OCI-LY7 (cell line): ENCODE data around the gene TKT. TPM values are rescaled to one million over a fixed set of nuclear protein-coding genes. Genes with fewer than 3 reads are reported as not detected.
A peak's percentile ranks its signal among the peaks of the same experiment; 100 is the strongest.

Experiments used
- BruUV-seq: library from RNA; stranded (reverse); fragments of 400-500 nt; replicated peaks from 2 replicates; lab custom pipeline; 2021; lab: Mats Ljungman, UMichigan
- CTCF ChIA-PET: fragments of 300-600 bp; sonication (Branson Sonifier 250); formaldehyde crosslinking; loops from one replicate; lab custom pipeline; 2022; ENCODE audit warnings: antibody characterized with exemption; ENCODE audit not compliant: unreplicated experiment; lab: Charles Lee
- POLR2A ChIA-PET: fragments of 300-600 bp; sonication (Branson Sonifier 250); formaldehyde crosslinking; loops from one replicate; lab custom pipeline; 2022; ENCODE audit warnings: antibody characterized with exemption; lab: Charles Lee
- DNase-seq: peaks from one replicate; pipeline ENCODE4 v3.0.0-alpha.2; 2015; ENCODE audit warnings: low spot score
- H2AFZ ChIP-seq: fragments of 200-600 bp; sonication (generic), shearing (Covaris generic); 2 replicates; pipeline ENCODE4 v1.6.1; 2014; ENCODE audit warnings: mild to moderate bottlenecking, antibody characterized with exemption, low read length, moderate library complexity
- H3K27ac ChIP-seq: fragments of 200-600 bp; sonication (generic); 2 replicates; pipeline ENCODE4 v1.5.1; 2014; ENCODE audit warnings: mixed run types, low read depth, mild to moderate bottlenecking, moderate library complexity, low read length, inconsistent platforms; ENCODE audit not compliant: poor library complexity, severe bottlenecking
- H3K36me3 ChIP-seq: fragments of 200-600 bp; sonication (generic); 2 replicates; pipeline ENCODE4 v1.6.1; 2014; ENCODE audit warnings: mild to moderate bottlenecking, antibody characterized with exemption, low read length, moderate library complexity, mixed read lengths; ENCODE audit not compliant: insufficient read depth
- H3K4me1 ChIP-seq: fragments of 200-600 bp; sonication (generic); 2 replicates; pipeline ENCODE4 v1.5.1; 2014; ENCODE audit warnings: mild to moderate bottlenecking, low read length; ENCODE audit not compliant: insufficient read depth, poor library complexity, severe bottlenecking
- H3K4me2 ChIP-seq: fragments of 200-600 bp; sonication (generic); 2 replicates; pipeline ENCODE4 v1.6.1; 2014; ENCODE audit warnings: mild to moderate bottlenecking, low read length
- H3K4me3 ChIP-seq: fragments of 200-600 bp; sonication (generic); 2 replicates; pipeline ENCODE4 v1.5.1; 2014; ENCODE audit warnings: mild to moderate bottlenecking, low read depth, low read length; ENCODE audit not compliant: poor library complexity, severe bottlenecking
- H3K79me2 ChIP-seq: fragments of 200-600 bp; sonication (generic); 2 replicates; pipeline ENCODE4 v1.6.1; 2016; ENCODE audit warnings: low read depth, mild to moderate bottlenecking, low read length, moderate library complexity, mixed read lengths; ENCODE audit not compliant: insufficient read depth
- H3K9me2 ChIP-seq: fragments of 200-600 bp; sonication (generic); 2 replicates; pipeline ENCODE4 v1.6.1; 2016; ENCODE audit warnings: mild to moderate bottlenecking, low read length, mixed read lengths; ENCODE audit not compliant: insufficient read depth
- H3K9me3 ChIP-seq: fragments of 200-600 bp; sonication (generic); 2 replicates; pipeline ENCODE4 v1.6.1; 2014; ENCODE audit warnings: mild to moderate bottlenecking, mixed run types, low read length, mixed read lengths
- H4K20me1 ChIP-seq: fragments of 200-600 bp; sonication (generic); 2 replicates; pipeline ENCODE4 v1.6.1; 2014; ENCODE audit warnings: mild to moderate bottlenecking, antibody characterized with exemption, low read length, moderate library complexity, mixed read lengths; ENCODE audit not compliant: insufficient read depth
- EZH2phosphoT487 ChIP-seq: fragments of 200-600 bp; sonication (generic); IDR thresholded peaks from 2 replicates; pipeline ENCODE4 v1.6.1; 2018; ENCODE audit warnings: low read depth, borderline replicate concordance, mild to moderate bottlenecking, mixed run types, antibody characterized with exemption, low read length, moderate library complexity, mixed read lengths
- intact Hi-C: fragments of 100-400 bp; cut with micrococcal nuclease; formaldehyde crosslinking; loops from one replicate; pipeline ENCODE4 v1.10.0; 2022; ENCODE audit not compliant: unreplicated experiment
- total RNA-seq, 2 experiments: library from RNA; depleted of rRNA in 1 of 2; stranded (reverse); fragments of >200 nt in 1 of 2; shearing (Covaris generic) in 1 of 2; gene quantifications; 2 replicates each; pipeline ENCODE4 v1.2.3, GENCODE V29; 2014 to 2022
- TF ChIP-seq, protein P1 (sequence below): fragments of 200-600 bp; sonication (generic); conservative IDR thresholded peaks from 2 replicates; pipeline ENCODE4 v1.5.1; 2014; ENCODE audit warnings: mild to moderate bottlenecking, antibody characterized with exemption, low read length, moderate library complexity, mixed read lengths

The TKT gene
- total RNA-seq, 2 experiments from 2014 or later, result 325 to 386 TPM

DNA sequence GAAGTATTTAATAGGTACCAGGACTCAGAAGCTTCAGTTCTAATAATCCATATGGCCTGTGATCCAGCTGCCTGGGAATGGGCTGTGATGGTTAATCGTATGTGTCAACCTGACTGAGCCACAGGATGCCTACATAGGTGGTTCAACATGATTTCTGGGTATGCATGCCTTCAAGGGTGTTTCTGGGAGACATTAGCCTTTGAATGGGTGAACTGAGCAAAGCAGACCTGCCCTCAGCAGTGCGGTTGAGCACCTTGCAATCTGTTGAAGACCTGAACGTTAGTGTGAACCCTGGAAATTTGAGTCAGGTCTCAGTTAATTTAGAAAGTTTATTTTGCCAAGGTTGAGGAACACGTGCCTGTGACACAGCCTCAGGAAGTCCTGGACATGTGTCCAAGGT, 22.8 kb upstream of the TKT start:
- ChIA-PET POLR2A (no interaction called here), CTCF (no interaction called here)
- Histone ChIP-seq H3K4me3 (no peak overlapping the region), H3K9me2 (no peaks in the 10 kb centered on the region), H2AFZ (no peak overlapping the region), H3K4me2 (no peak overlapping the region), H3K4me1 (peaks cover 5% of the 10 kb centered on the region), H3K27ac (no peak overlapping the region), H3K36me3 (no peaks in the 10 kb centered on the region), H3K79me2 (no peaks in the 10 kb centered on the region), H4K20me1 (no peaks in the 10 kb centered on the region), H3K9me3 (no peaks in the 10 kb centered on the region)
- no TSS peak for BruUV-seq
- intact Hi-C loops, result no loop called here
- TF ChIP-seq, protein P1, sequence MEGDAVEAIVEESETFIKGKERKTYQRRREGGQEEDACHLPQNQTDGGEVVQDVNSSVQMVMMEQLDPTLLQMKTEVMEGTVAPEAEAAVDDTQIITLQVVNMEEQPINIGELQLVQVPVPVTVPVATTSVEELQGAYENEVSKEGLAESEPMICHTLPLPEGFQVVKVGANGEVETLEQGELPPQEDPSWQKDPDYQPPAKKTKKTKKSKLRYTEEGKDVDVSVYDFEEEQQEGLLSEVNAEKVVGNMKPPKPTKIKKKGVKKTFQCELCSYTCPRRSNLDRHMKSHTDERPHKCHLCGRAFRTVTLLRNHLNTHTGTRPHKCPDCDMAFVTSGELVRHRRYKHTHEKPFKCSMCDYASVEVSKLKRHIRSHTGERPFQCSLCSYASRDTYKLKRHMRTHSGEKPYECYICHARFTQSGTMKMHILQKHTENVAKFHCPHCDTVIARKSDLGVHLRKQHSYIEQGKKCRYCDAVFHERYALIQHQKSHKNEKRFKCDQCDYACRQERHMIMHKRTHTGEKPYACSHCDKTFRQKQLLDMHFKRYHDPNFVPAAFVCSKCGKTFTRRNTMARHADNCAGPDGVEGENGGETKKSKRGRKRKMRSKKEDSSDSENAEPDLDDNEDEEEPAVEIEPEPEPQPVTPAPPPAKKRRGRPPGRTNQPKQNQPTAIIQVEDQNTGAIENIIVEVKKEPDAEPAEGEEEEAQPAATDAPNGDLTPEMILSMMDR, result no peak
- TF ChIP-seq EZH2phosphoT487, result no peak
- DNase-seq, result no peak

DNA sequence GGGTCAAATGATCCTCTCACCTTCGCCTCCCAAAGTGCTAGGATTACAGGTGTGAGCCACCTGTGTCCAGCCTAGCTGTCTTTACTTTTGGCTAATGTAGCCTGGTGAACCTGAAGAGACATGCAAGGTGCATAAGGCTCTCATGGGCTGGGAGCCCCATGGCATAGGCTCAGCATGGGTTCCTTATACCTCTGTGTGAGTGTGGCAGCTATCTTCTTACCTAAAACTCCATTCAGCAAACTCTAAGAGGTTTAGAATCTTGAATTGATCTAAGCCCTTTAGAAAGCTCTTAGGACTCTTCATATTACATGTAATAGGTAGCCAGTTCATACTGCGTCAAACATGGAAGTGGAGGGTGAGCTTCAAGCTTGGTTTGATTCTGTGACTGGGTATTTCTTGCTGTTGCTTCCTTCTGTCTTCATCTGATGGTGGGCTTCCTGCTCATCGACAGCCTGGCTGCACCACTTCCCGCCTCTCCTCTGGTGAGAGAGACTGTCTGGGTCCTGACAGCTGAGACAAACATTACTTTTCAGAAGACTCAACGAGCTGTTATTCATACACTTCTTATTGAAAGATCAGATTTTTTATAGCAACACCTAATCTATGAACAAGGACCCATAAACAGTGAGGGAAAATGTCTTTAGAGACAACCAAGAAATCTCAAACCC, 19.2 kb upstream of the TKT start:
- POLR2A ChIA-PET, result interaction anchor here (0.6 to 0.9 kb wide), 6 partner anchors 13 to 717 kb away, joined by 3 to 6 read pairs (median 4); no protein-coding TSS in a partner anchor
- no peak overlapping the region for H3K4me2 ChIP-seq
- H3K27ac ChIP-seq, result no peak overlapping the region
- no TSS peak for BruUV-seq
- H3K9me3 ChIP-seq, result no peaks in the 10 kb centered on the region
- no peaks in the 10 kb centered on the region for H3K36me3 ChIP-seq
- TF ChIP-seq, protein P1, result no peak
- no peak for TF ChIP-seq EZH2phosphoT487
- peaks cover 16% of the 10 kb centered on the region for H3K4me1 ChIP-seq
- H3K9me2 ChIP-seq, result no peaks in the 10 kb centered on the region
- no peaks in the 10 kb centered on the region for H3K79me2 ChIP-seq
- CTCF ChIA-PET, result interaction anchor here (1.0 kb wide), 1 partner anchor 75 kb away, joined by 3 read pairs; no protein-coding TSS in a partner anchor
- no peaks in the 10 kb centered on the region for H4K20me1 ChIP-seq
- DNase-seq, result peak; percentile 33
- intact Hi-C loops, result no loop called here
- peak overlapping the region; percentile 35; the same call in 1 of the 2 replicates for H2AFZ ChIP-seq
- no peak overlapping the region for H3K4me3 ChIP-seq

DNA sequence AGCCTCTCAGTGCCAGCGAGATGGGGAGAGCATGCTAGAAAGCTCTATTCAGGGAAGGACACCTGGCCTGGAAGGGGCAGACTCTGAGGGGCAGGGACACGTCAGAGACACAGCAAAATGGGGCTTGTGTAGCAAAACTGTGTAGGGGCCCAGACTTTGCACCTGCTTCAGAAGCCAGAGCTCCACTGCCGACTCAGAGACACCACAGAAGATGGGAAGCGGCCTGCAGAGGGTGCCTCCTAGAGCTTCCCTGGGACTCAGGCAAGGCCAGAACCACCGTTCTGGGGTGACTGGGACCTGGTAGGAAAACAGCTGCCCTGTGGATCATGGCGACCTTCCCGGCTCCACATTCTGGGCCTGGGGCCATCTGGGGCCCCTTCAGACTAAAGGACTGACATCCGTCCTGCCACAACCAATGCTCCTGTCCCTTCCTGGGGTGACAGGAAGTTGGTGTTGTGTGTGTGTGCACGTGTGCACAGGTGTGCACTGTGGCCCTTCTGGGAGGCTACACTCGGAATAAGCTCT, 17.4 kb upstream of the TKT start:
- Histone ChIP-seq H3K79me2 (no peaks in the 10 kb centered on the region), H3K4me3 (no peak overlapping the region), H3K36me3 (no peaks in the 10 kb centered on the region), H3K4me2 (no peak overlapping the region), H3K4me1 (peaks cover 22% of the 10 kb centered on the region), H2AFZ (peak overlapping the region; percentile 39; the same call in 1 of the 2 replicates), H4K20me1 (no peaks in the 10 kb centered on the region), H3K27ac (no peak overlapping the region), H3K9me3 (no peaks in the 10 kb centered on the region), H3K9me2 (no peaks in the 10 kb centered on the region)
- no peak for TF ChIP-seq EZH2phosphoT487
- TF ChIP-seq, protein P1, result no peak
- peak; percentile 16 for DNase-seq
- CTCF ChIA-PET, result no interaction called here
- BruUV-seq, result no TSS peak
- POLR2A ChIA-PET, result interaction anchor here (0.6 to 0.7 kb wide), 2 partner anchors 67 to 1677 kb away, joined by 3 read pairs; no protein-coding TSS in a partner anchor
- intact Hi-C loops, result no loop called here
